Measurements from ENCODE around the gene PRPF40A. TPM values are rescaled to one million over a fixed set of nuclear protein-coding genes. Genes with fewer than 3 reads are reported as not detected.

Gene PRPF40A
- total RNA-seq, 4 donors from 2014 or later = 69.0 to 125 (median 81.7) TPM

GRCh38 chr2:152644189-152644873, 72.9 kb downstream of the PRPF40A start:
- DNase-seq (ENCODE audit: low spot score) (no peak), ATAC-seq (ENCODE audit: low FRiP score) (no peak)

GRCh38 chr2:152638590-152638989, 78.7 kb downstream of the PRPF40A start:
- no peak for TF ChIP-seq CTCF (IDR thresholded peaks at IDR 0.05)
- no peak for ATAC-seq (ENCODE audit: low FRiP score)

More at GRCh38 chr2:152644189-152644873, 72.9 kb downstream of the PRPF40A start:
- TF ChIP-seq CTCF (IDR thresholded peaks at IDR 0.05) = no peak

GRCh38 chr2:152638056-152638455, 79.2 kb downstream of the PRPF40A start:
- DNase-seq (ENCODE audit: low spot score) (no peak), ATAC-seq (ENCODE audit: low FRiP score) (no peak)
- no peak for TF ChIP-seq CTCF (IDR thresholded peaks at IDR 0.05)

More at GRCh38 chr2:152638590-152638989, 78.7 kb downstream of the PRPF40A start:
- DNase-seq (ENCODE audit: low spot score) = no peak

- no peak for TF ChIP-seq CTCF (IDR thresholded peaks at IDR 0.05)
- ATAC-seq (ENCODE audit: low FRiP score) (no peak), DNase-seq (ENCODE audit: low spot score) (no peak)
Measured at GRCh38 chr2:152637251-152637650, 80.0 kb downstream of the PRPF40A start.

GRCh38 chr2:152635635-152636298, 81.5 kb downstream of the PRPF40A start:
- ATAC-seq (ENCODE audit: low FRiP score) (peak; percentile 43), DNase-seq (ENCODE audit: low spot score) (peak; percentile 58)
- TF ChIP-seq CTCF (IDR thresholded peaks at IDR 0.05) = peak in 1 of 3 donors; percentile 54

GRCh38 chr2:152632736-152633135, 84.5 kb downstream of the PRPF40A start:
- no peak for TF ChIP-seq CTCF (IDR thresholded peaks at IDR 0.05)
- DNase-seq (ENCODE audit: low spot score) (no peak), ATAC-seq (ENCODE audit: low FRiP score) (no peak)

GRCh38 chr2:152630466-152630865, 86.8 kb downstream of the PRPF40A start:
- DNase-seq (ENCODE audit: low spot score) (no peak), ATAC-seq (ENCODE audit: low FRiP score) (no peak)
- no peak for TF ChIP-seq CTCF (IDR thresholded peaks at IDR 0.05)

All from omental fat pad (tissue), 4 donors.